Body of pancreas (tissue), 4 donors: Measurements from ENCODE around the gene LPP. TPM values are rescaled to one million over a fixed set of nuclear protein-coding genes. Genes with fewer than 3 reads are reported as not detected.

ENCODE experiments used
- ATAC-seq: fragments of 150-250 bp; one replicate; pipeline ENCODE4 v1.9.1; 2016
- DNase-seq, 4 donors: peaks; one replicate each; pipeline ENCODE4 v3.0.0-alpha.2; 2019
- H3K27ac ChIP-seq, 4 donors: fragments of 200-600 bp; sonication (generic); 1 replicate in 3 of 4; 2 replicates in 1 of 4; pipeline versions ENCODE4 v1.5.1 to v1.6.1; 2016 to 2019; ENCODE audit warnings: mild to moderate bottlenecking in 1 of 4, mixed read lengths in 1 of 4, moderate library complexity in 1 of 4
- H3K27me3 ChIP-seq, 2 donors: fragments of 200-600 bp; sonication (generic); one replicate each; pipeline ENCODE4 v1.6.0; 2016; ENCODE audit warnings: mild to moderate bottlenecking in 1 of 2
- H3K36me3 ChIP-seq, 2 donors: fragments of 200-600 bp; sonication (generic); replicated peaks in 1 of 2; 2 replicates each; pipeline ENCODE4 v1.5.1; 2016; ENCODE audit warnings: low read depth in 2 of 2; ENCODE audit not compliant: insufficient read depth in 1 of 2
- H3K4me1 ChIP-seq: fragments of 200-600 bp; sonication (generic); one replicate; pipeline ENCODE4 v1.6.0; 2016
- H3K4me3 ChIP-seq, 2 donors: fragments of 200-600 bp; sonication (generic); 1 replicate in 1 of 2; 2 replicates in 1 of 2; pipeline ENCODE4 v1.5.1; 2016 to 2019
- H3K9me3 ChIP-seq, 3 donors: fragments of 200-600 bp; sonication (generic); 1 replicate in 2 of 3; 2 replicates in 1 of 3; pipeline ENCODE4 v1.5.1; 2016
- POLR2A ChIP-seq, 3 donors: fragments of 450-650 bp; IDR thresholded peaks; one replicate each; pipeline ENCODE4 v1.6.1; 2016; ENCODE audit warnings: antibody characterized with exemption in 3 of 3, mild to moderate bottlenecking in 2 of 3
- WGBS, 2 donors: methylation state at CpG; one replicate each; pipeline ENCODE4 v1.1.5; 2017; 5-methylcytosine and 5-hydroxymethylcytosine counted together
- intact Hi-C: fragments of 100-400 bp; cut with DNase I; formaldehyde crosslinking; loops from one replicate; pipeline ENCODE4 v1.15.1; 2023
- total RNA-seq, 2 donors: library from RNA; depleted of rRNA; stranded (reverse); fragments of >200 nt; gene quantifications; one replicate each; pipeline ENCODE4 v1.1.0, GENCODE V29; 2016
- TF ChIP-seq, protein P1 (sequence below), 7 experiments: fragments of 450-650 bp in 4 of 7; fragments of 200-600 bp in 3 of 7; sonication (generic) in 3 of 7; IDR thresholded peaks; one replicate each; pipeline ENCODE4 v1.5.1; 2016 to 2019; ENCODE audit warnings: antibody characterized with exemption in 7 of 7

Gene LPP
- total RNA-seq, 2 donors from 2014 or later: 60.6 to 65.1 TPM

DNA sequence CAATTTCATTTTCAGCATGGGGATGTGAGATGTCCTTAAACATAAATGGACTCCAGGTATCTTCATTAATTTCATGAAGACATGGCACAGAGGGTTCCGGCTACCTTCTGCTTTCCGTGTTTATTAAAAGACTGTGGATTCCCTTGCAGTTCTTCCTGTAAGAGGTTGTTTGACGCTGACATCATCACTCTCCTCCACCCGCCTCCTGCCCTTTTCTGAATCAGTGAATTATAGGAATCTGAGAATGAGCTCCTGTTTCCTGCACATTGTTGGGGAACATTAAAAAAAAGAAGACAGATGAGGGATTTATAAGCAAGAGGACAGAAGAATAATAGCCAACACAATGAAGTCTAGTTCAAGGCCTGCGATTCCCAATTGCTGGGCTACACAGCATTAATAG is 191.3 kb downstream of the LPP start:
- no peak for ATAC-seq
- no peaks in the 10 kb centered on the region for H3K36me3 ChIP-seq
- DNase-seq: no peak
- 78 to 92% methylated on average over 5 of the region's 5 CpGs for WGBS, 2 donors
- no peaks in the 10 kb centered on the region for H3K9me3 ChIP-seq
- intact Hi-C loops: no loop called here
- no peak overlapping the region for H3K4me3 ChIP-seq
- no peaks in the 10 kb centered on the region for H3K27me3 ChIP-seq
- H3K27ac ChIP-seq: no peak overlapping the region
- H3K4me1 ChIP-seq: peaks cover 47% of the 10 kb centered on the region
- TF ChIP-seq, protein P1, sequence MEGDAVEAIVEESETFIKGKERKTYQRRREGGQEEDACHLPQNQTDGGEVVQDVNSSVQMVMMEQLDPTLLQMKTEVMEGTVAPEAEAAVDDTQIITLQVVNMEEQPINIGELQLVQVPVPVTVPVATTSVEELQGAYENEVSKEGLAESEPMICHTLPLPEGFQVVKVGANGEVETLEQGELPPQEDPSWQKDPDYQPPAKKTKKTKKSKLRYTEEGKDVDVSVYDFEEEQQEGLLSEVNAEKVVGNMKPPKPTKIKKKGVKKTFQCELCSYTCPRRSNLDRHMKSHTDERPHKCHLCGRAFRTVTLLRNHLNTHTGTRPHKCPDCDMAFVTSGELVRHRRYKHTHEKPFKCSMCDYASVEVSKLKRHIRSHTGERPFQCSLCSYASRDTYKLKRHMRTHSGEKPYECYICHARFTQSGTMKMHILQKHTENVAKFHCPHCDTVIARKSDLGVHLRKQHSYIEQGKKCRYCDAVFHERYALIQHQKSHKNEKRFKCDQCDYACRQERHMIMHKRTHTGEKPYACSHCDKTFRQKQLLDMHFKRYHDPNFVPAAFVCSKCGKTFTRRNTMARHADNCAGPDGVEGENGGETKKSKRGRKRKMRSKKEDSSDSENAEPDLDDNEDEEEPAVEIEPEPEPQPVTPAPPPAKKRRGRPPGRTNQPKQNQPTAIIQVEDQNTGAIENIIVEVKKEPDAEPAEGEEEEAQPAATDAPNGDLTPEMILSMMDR (IDR thresholded peaks at IDR 0.05): no peak
- no peak for TF ChIP-seq POLR2A (IDR thresholded peaks at IDR 0.05)

- H3K36me3 ChIP-seq: no peaks in the 10 kb centered on the region
- H3K4me3 ChIP-seq: no peak overlapping the region
- ATAC-seq: peak; percentile 80
- H3K27me3 ChIP-seq: no peaks in the 10 kb centered on the region
- peaks cover 44% of the 10 kb centered on the region for H3K4me1 ChIP-seq
- intact Hi-C loops: no loop called here
- H3K27ac ChIP-seq: peak overlapping the region; percentile 27 to 66 (median 56)
- 53 to 55% methylated on average over 9 of the region's 9 CpGs for WGBS, 2 donors
- no peak for TF ChIP-seq POLR2A (IDR thresholded peaks at IDR 0.05)
- TF ChIP-seq, protein P1 (IDR thresholded peaks at IDR 0.05): no peak
- DNase-seq: peak; percentile 60 to 73 (median 70)
- H3K9me3 ChIP-seq: no peaks in the 10 kb centered on the region
Measured at GRCh38 chr3:188348435-188349244, 194.7 kb downstream of the LPP start.

DNA sequence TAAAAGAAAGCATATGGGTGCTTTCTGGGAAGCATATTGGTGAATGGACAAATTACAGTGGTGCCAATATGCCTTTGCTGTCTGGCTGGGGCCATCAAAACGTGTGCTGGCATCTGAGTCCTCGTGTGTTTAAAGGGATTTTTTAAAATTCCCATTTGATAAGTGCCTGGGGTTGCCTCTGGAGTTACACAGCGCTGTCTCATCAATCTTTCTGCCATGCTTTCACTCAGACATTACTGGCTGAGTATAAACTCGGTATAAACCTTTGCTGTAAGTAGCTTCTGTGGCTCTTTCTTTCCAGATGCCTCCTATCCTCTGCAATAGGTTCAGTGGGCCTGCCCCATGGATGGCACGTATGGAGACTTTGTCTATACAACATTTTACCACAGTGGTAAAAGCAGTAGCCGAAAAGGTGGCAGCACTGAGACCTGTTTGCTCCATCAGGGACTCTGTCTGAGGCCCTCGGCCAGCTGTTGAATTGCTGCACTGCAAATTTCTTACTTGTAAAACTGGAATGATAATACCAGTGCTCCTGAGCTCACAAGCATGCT is 195.5 kb downstream of the LPP start:
- Histone ChIP-seq H3K27ac (peak overlapping the region in 3 of 4 donors; percentile 41 to 66 (median 57)), H3K4me3 (no peak overlapping the region), H3K27me3 (no peaks in the 10 kb centered on the region), H3K9me3 (no peaks in the 10 kb centered on the region), H3K4me1 (peaks cover 37% of the 10 kb centered on the region), H3K36me3 (no peaks in the 10 kb centered on the region)
- intact Hi-C loops: no loop called here
- ATAC-seq: peak; percentile 19
- DNase-seq: peak in 1 of 4 donors; percentile 24
- TF ChIP-seq, protein P1 (IDR thresholded peaks at IDR 0.05): no peak
- 75 to 80% methylated on average over 7 of the region's 7 CpGs for WGBS, 2 donors

DNA sequence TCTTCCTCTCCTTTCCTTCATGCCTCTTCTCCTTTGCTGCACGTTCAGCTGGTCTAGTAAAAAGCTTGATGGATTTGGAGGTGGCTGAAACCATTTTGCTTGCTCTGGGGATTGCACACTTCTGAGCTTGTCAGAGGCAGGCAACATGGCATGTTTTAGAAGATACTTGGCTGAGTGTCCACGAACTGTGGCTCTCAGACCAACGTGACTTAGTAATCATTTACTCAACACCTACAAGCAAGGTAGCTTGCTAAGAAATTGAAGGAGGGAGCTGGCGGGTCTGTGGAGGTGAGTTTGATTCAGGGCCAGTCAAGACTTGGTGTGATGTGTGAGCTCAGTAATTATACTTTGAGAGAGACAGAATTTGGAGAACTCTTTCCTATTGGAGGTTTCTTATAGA is 196.0 kb downstream of the LPP start:
- Histone ChIP-seq H3K9me3 (no peaks in the 10 kb centered on the region), H3K4me1 (peaks cover 34% of the 10 kb centered on the region), H3K36me3 (no peaks in the 10 kb centered on the region), H3K27me3 (no peaks in the 10 kb centered on the region), H3K4me3 (no peak overlapping the region), H3K27ac (peak overlapping the region in 3 of 4 donors; percentile 41 to 66 (median 57))
- intact Hi-C loops: no loop called here
- DNase-seq: peak in 2 of 4 donors; percentile 25 to 32
- TF ChIP-seq, protein P1 (IDR thresholded peaks at IDR 0.05): no peak
- TF ChIP-seq POLR2A (IDR thresholded peaks at IDR 0.05): no peak
- ATAC-seq: no peak
- 23 to 30% methylated on average over 4 of the region's 4 CpGs for WGBS, 2 donors
